K562 (cell line): Measurements from ENCODE around the gene SOAT2. TPM values are rescaled to one million over a fixed set of nuclear protein-coding genes. Genes with fewer than 3 reads are reported as not detected.

Experiments
- ATAC-seq: fragments of 200-7000 bp; cut with Tn5 transposase; 3 replicates; pipeline ENCODE4 v1.9.1; 2020; ENCODE audit warnings: moderate library complexity
- BruUV-seq: library from RNA; stranded (reverse); fragments of 400-500 nt; replicated peaks from 2 replicates; lab custom pipeline; 2021; lab: Mats Ljungman, UMichigan
- CTCF ChIA-PET: fragments of 300-600 bp; formaldehyde crosslinking; extraction: SDS; loops from one replicate; lab custom pipeline; 2021; ENCODE audit warnings: low intra/inter-chr PET ratio; lab: Yijun Ruan, JAX
- POLR2A ChIA-PET: fragments of 300-600, 350-650 bp; sonication (Branson Sonifier 250); formaldehyde crosslinking; extraction: SDS; loops from one replicate; lab custom pipeline; 2021; ENCODE audit warnings: antibody characterized with exemption, inconsistent platforms; lab: Yijun Ruan, JAX
- DNase-seq, 4 experiments: peaks; one replicate each; pipeline versions ENCODE4 v3.0.0 to v3.0.0-alpha.2; 2011 to 2018; ENCODE audit warnings: low spot score in 3 of 4, mixed read lengths in 3 of 4; ENCODE audit errors: extremely low read depth in 1 of 4
- FAIRE-seq: peaks from 2 replicates; lab custom pipeline; 2011; peaks lifted over from hg19 to GRCh38; lab: Jason Lieb, UNC
- H2AFZ ChIP-seq: 2 replicates; pipeline ENCODE4 v1.6.0; 2011; ENCODE audit warnings: low read depth, low read length, control low read depth, inconsistent platforms
- H3K27ac ChIP-seq: fragments of 200-600 bp; 3 replicates; pipeline ENCODE4 v1.8.0; 2011; ENCODE audit warnings: low read depth, mild to moderate bottlenecking, control low read depth, inconsistent platforms, low read length, moderate library complexity, mixed read lengths; ENCODE audit errors: extremely low read depth
- H3K27me3 ChIP-seq, 2 experiments: fragments of 300-600 bp in 1 of 2; 2 replicates in 1 of 2; 3 replicates in 1 of 2; pipeline versions ENCODE4 v1.6.0 to v1.8.0; 2011; ENCODE audit warnings: inconsistent platforms in 2 of 2, low read length in 2 of 2, mild to moderate bottlenecking in 1 of 2, mixed read lengths in 1 of 2, moderate library complexity in 1 of 2; ENCODE audit not compliant: control insufficient read depth in 2 of 2, insufficient read depth in 2 of 2
- H3K36me3 ChIP-seq: fragments of 300-600 bp; 3 replicates; pipeline ENCODE4 v1.8.0; 2011; ENCODE audit warnings: mild to moderate bottlenecking, low read length, inconsistent platforms; ENCODE audit not compliant: control insufficient read depth, insufficient read depth
- H3K4me1 ChIP-seq, 2 experiments: fragments of 200-600 bp in 1 of 2; replicated peaks in 1 of 2; 2 replicates in 1 of 2; 3 replicates in 1 of 2; pipeline versions ENCODE4 v1.5.1 to v1.8.0; 2011; ENCODE audit warnings: inconsistent platforms in 2 of 2, low read length in 2 of 2, mild to moderate bottlenecking in 1 of 2, mixed read lengths in 1 of 2, moderate library complexity in 1 of 2; ENCODE audit not compliant: control insufficient read depth in 2 of 2, insufficient read depth in 2 of 2
- H3K4me2 ChIP-seq: 2 replicates; pipeline ENCODE4 v1.6.1; 2011; ENCODE audit warnings: low read length, control low read depth, inconsistent platforms, mixed read lengths; ENCODE audit not compliant: insufficient read depth
- H3K4me3 ChIP-seq: fragments of 200-600 bp; sonication (generic), shearing (Covaris generic); 2 replicates; pipeline ENCODE4 v1.5.1; 2016; ENCODE audit warnings: control low read depth, inconsistent platforms
- H3K79me2 ChIP-seq: fragments of 200-600 bp; 3 replicates; pipeline ENCODE4 v1.8.0; 2011; ENCODE audit warnings: low read length, inconsistent platforms; ENCODE audit not compliant: control insufficient read depth, insufficient read depth
- H3K9ac ChIP-seq, 2 experiments: 2 replicates each; pipeline versions ENCODE4 v1.6.0 to v1.6.1; 2011; ENCODE audit warnings: low read depth in 2 of 2, low read length in 2 of 2, control low read depth in 1 of 2, inconsistent platforms in 1 of 2, mild to moderate bottlenecking in 1 of 2, mixed read lengths in 1 of 2; ENCODE audit not compliant: insufficient read depth in 1 of 2
- H3K9me1 ChIP-seq: one replicate; pipeline ENCODE4 v1.6.0; 2011; ENCODE audit warnings: inconsistent platforms, mild to moderate bottlenecking, low read length, moderate library complexity; ENCODE audit not compliant: control insufficient read depth, insufficient read depth
- H3K9me3 ChIP-seq: replicated peaks from 2 replicates; pipeline ENCODE4 v1.5.1; 2011; ENCODE audit warnings: low read depth, low read length, inconsistent platforms; ENCODE audit not compliant: control insufficient read depth, insufficient read depth
- H4K20me1 ChIP-seq: replicated peaks from 2 replicates; pipeline ENCODE4 v1.6.1; 2011; ENCODE audit warnings: low read length, inconsistent platforms, mixed read lengths; ENCODE audit not compliant: control insufficient read depth, insufficient read depth
- CBX2 ChIP-seq: fragments of 200-600 bp; sonication (generic); IDR thresholded peaks from one replicate; pipeline ENCODE4 v1.6.1; 2012; ENCODE audit warnings: mild to moderate bottlenecking, low read length, inconsistent platforms; ENCODE audit not compliant: insufficient read depth, poor library complexity, severe bottlenecking
- ETV6 ChIP-seq, 3 experiments: fragments of 150-350 bp in 1 of 3; sonication (generic) in 1 of 3; formaldehyde crosslinking in 1 of 3; IDR thresholded peaks; 2 replicates each; pipeline versions ENCODE4 v1.6.1 to v1.8.0; 2014 to 2022; ENCODE audit warnings: borderline replicate concordance in 2 of 3, low read depth in 2 of 3, antibody characterized with exemption in 1 of 3, low read length in 1 of 3, mild to moderate bottlenecking in 1 of 3, missing genetic modification reagents in 1 of 3
- FOXA1 ChIP-seq: fragments of 450-650 bp; IDR thresholded peaks from 2 replicates; pipeline ENCODE4 v1.6.1; 2016; ENCODE audit warnings: mild to moderate bottlenecking, borderline replicate concordance
- HBP1 ChIP-seq: fragments of 450-650 bp; formaldehyde crosslinking; IDR thresholded peaks from 2 replicates; pipeline ENCODE4 v1.4.0; 2022; ENCODE audit warnings: missing genetic modification characterization
- HLTF ChIP-seq: fragments of 450-650 bp; IDR thresholded peaks from 2 replicates; pipeline ENCODE4 v1.6.1; 2016
- MAX ChIP-seq: sonication (generic); formaldehyde crosslinking; IDR thresholded peaks from 2 replicates; pipeline ENCODE4 v1.9.0; 2022; ENCODE audit warnings: mild to moderate bottlenecking, missing genetic modification reagents
- NBN ChIP-seq: fragments of 450-650 bp; IDR thresholded peaks from 2 replicates; pipeline ENCODE4 v1.6.1; 2016; ENCODE audit warnings: low read depth, mild to moderate bottlenecking
- THAP12 ChIP-seq: fragments of 250-450 bp; sonication (Bioruptor Pico); IDR thresholded peaks from 2 replicates; pipeline ENCODE4 v1.9.0; 2021; ENCODE audit warnings: mild to moderate bottlenecking, inconsistent platforms
- ZBTB1 ChIP-seq: sonication (generic); formaldehyde crosslinking; IDR thresholded peaks from 2 replicates; pipeline ENCODE4 v1.8.1; 2023; ENCODE audit warnings: missing genetic modification reagents, low read depth, mild to moderate bottlenecking, borderline replicate concordance
- ZFP30 ChIP-seq: fragments of 250-450 bp; sonication (Bioruptor Pico); IDR thresholded peaks from 2 replicates; pipeline ENCODE4 v1.8.0; 2022; ENCODE audit warnings: moderate library complexity, mild to moderate bottlenecking, inconsistent platforms, borderline replicate concordance
- ZKSCAN1 ChIP-seq: fragments of 150-350 bp; IDR thresholded peaks from 2 replicates; pipeline ENCODE4 v1.6.1; 2016; ENCODE audit warnings: low read depth, low read length
- ZNF184 ChIP-seq: sonication (generic); formaldehyde crosslinking; IDR thresholded peaks from 2 replicates; pipeline ENCODE4 v1.5.0; 2020; ENCODE audit warnings: missing genetic modification reagents
- WGBS: fragments of 100-300 bp; shearing (Covaris generic); methylation state at CpG from one replicate; pipeline ENCODE4 v1.1.6; 2016; ENCODE audit warnings: low coverage, mixed read lengths; ENCODE audit not compliant: insufficient coverage; ENCODE audit errors: missing lambda C conversion rate; 5-methylcytosine and 5-hydroxymethylcytosine counted together
- in situ Hi-C: fragments of 300-500 bp; cut with MboI; formaldehyde crosslinking; loops from 4 replicates; pipeline ENCODE4 v1.15.0; 2018; ENCODE audit warnings: inconsistent platforms, mixed read lengths
- intact Hi-C: fragments of 100-400 bp; cut with micrococcal nuclease; formaldehyde crosslinking; loops from 2 replicates; pipeline ENCODE4 v1.14.2; 2022
- polyA plus RNA-seq, 8 experiments: library from polyadenylated mRNA; depleted of rRNA in 4 of 8; stranded (reverse) in 5 of 8; unstranded in 3 of 8; fragments of >200 nt; fragmentation: Nextera tagmentation in 2 of 8; fragmentation: Illumina TruSeq in 1 of 8; extraction: Ambion mirVana in 2 of 8; extraction: Trizol in 1 of 8; gene quantifications; 2 replicates each; pipeline versions ENCODE4 v1.2.1 to v1.2.3, GENCODE V29; 2011 to 2014; ENCODE audit warnings: inconsistent platforms in 1 of 8, missing spikeins in 1 of 8
- total RNA-seq, 7 experiments: library from RNA; depleted of rRNA in 6 of 7; stranded (reverse); fragments of >200 nt in 6 of 7; fragmentation: Illumina TruSeq in 2 of 7; extraction: Trizol in 2 of 7; gene quantifications; 2 replicates each; pipeline versions ENCODE4 v1.2.1 to v1.2.3, GENCODE V29; 2011 to 2021; ENCODE audit warnings: low replicate concordance in 1 of 7

Gene SOAT2
- total and polyA plus RNA-seq, 9 of the 15 experiments (the other 6 are each of a cell fraction or from before 2014, with no cell fraction given), result 0.04 TPM; not detected in 8

GRCh38 chr12:53105256-53105655 lies 2.0 kb downstream of the SOAT2 start (continued):
- TF ChIP-seq CBX2 (no peak), ETV6 (IDR thresholded peaks at IDR 0.05; ENCODE audit: borderline replicate concordance in 1 of 2, low read depth in 2 of 2, low read length in 1 of 2) (no peak), ETV6 (CRISPR knock-in tag; IDR thresholded peaks at IDR 0.05; ENCODE audit: borderline replicate concordance) (no peak), ZKSCAN1 (no peak)

GRCh38 chr12:53105712-53106439 lies 2.6 kb downstream of the SOAT2 start:
- no peak for FAIRE-seq
- CTCF ChIA-PET, result no interaction called here
- BruUV-seq, result no TSS peak
- TF ChIP-seq ZFP30 (no peak), THAP12 (CRISPR knock-in tag) (no peak), HLTF (no peak), ZBTB1 (CRISPR knock-in tag) (no peak), FOXA1 (no peak), NBN (no peak), MAX (CRISPR knock-in tag) (no peak), ZNF184 (no peak), ZKSCAN1 (no peak), HBP1 (CRISPR knock-in tag) (no peak)

More at GRCh38 chr12:53105712-53106439, 2.6 kb downstream of the SOAT2 start:
- POLR2A ChIA-PET, result interaction anchor here (0.9 to 1.0 kb wide), 2 partner anchors 14 to 84 kb away, joined by 3 read pairs; no protein-coding TSS in a partner anchor
- Histone ChIP-seq H3K4me2 (no peak overlapping the region), H3K27ac (no peak overlapping the region), H3K27me3 (no peaks in the 10 kb centered on the region; a peak in 1 of 5 replicates), H3K9ac (no peak overlapping the region; a peak in 1 of 4 replicates), H4K20me1 (no peaks in the 10 kb centered on the region), H3K79me2 (no peaks in the 10 kb centered on the region), H3K4me1 (peaks cover 18 to 23% of the 10 kb centered on the region in 2 experiments), H3K9me1 (no peaks in the 10 kb centered on the region), H3K9me3 (no peaks in the 10 kb centered on the region), H2AFZ (no peak overlapping the region), H3K4me3 (no peak overlapping the region), H3K36me3 (no peaks in the 10 kb centered on the region)
- intact Hi-C loops, result no loop called here
- no peak for ATAC-seq
- no peak for DNase-seq
- in situ Hi-C loops, result no loop called here
- WGBS, result 66% methylated on average over 7 of the region's 7 CpGs
